ENCODE results near the gene NRXN3. TPM values are rescaled to one million over a fixed set of nuclear protein-coding genes. Genes with fewer than 3 reads are reported as not detected.

Gene NRXN3
- total RNA-seq, 1 experiment from 2014 or later = not detected

GRCh38 chr14:79502751-79503148, 1332.6 kb downstream of the NRXN3 start:
- H3K9me3 ChIP-seq (ENCODE audit: control insufficient read depth in 1 of 2, insufficient read depth in 1 of 2, low read depth in 1 of 2, low read length in 2 of 2) = no peaks in the 10 kb centered on the region; a peak in 2 of 4 replicates
- intact Hi-C loops (cut with micrococcal nuclease) = no loop called here
- RAD21 ChIA-PET (ENCODE audit: low non-redundant PET in 1 of 2, low total read pairs in 2 of 2, uncharacterized antibody in 2 of 2, unreplicated experiment in 2 of 2) = no interaction called here
- no peak for DNase-seq (ENCODE audit: low read depth, low spot score)
- ATAC-seq = no peak
- POLR2A ChIA-PET = no interaction called here
- H3K27ac ChIP-seq (ENCODE audit: low read depth, low read length) = no peak overlapping the region
- no peaks in the 10 kb centered on the region for H3K9me2 ChIP-seq (ENCODE audit: insufficient read depth)
- no peak for TF ChIP-seq CTCF (IDR thresholded peaks at IDR 0.05 in 2 of 3, conservative IDR thresholded peaks at IDR 0.05 in 1 of 3; ENCODE audit: borderline replicate concordance in 1 of 3, insufficient read depth in 1 of 3, low read depth in 2 of 3, low read length in 2 of 3)
- TF ChIP-seq CEBPB (IDR thresholded peaks at IDR 0.05; ENCODE audit: low read depth) = no peak
- no peak for TF ChIP-seq ATF3 (IDR thresholded peaks at IDR 0.05)
- no peak for TF ChIP-seq TCF7L2 (IDR thresholded peaks at IDR 0.05; ENCODE audit: borderline replicate concordance, extremely low read depth, insufficient read depth, insufficient read length)
- no peak for TF ChIP-seq EZH2 (IDR thresholded peaks at IDR 0.05)
- no peak for TF ChIP-seq POLR2AphosphoS5 (IDR thresholded peaks at IDR 0.05; ENCODE audit: low read depth, low read length)
- no peak for TF ChIP-seq JUND (IDR thresholded peaks at IDR 0.05)
- no peak for TF ChIP-seq EZH2phosphoT487 (IDR thresholded peaks at IDR 0.05; ENCODE audit: borderline replicate concordance)
- no peak for TF ChIP-seq RAD21 (IDR thresholded peaks at IDR 0.05; ENCODE audit: low read depth)
- TF ChIP-seq REST (IDR thresholded peaks at IDR 0.05; ENCODE audit: low read depth) = no peak
- no peak for TF ChIP-seq POLR2A (IDR thresholded peaks at IDR 0.05; ENCODE audit: borderline replicate concordance, extremely low read depth, insufficient read depth, insufficient read length)
- TF ChIP-seq ZNF274 (IDR thresholded peaks at IDR 0.05; ENCODE audit: low read depth, low read length) = no peak
- TF ChIP-seq MAX (IDR thresholded peaks at IDR 0.05) = no peak
- no peak for TF ChIP-seq ZFX (IDR thresholded peaks at IDR 0.05)
- no peak for TF ChIP-seq SRF (IDR thresholded peaks at IDR 0.05; ENCODE audit: low read depth)
- no peak overlapping the region for H3K4me2 ChIP-seq (ENCODE audit: low read length)
- H3K4me1 ChIP-seq (ENCODE audit: control insufficient read depth in 1 of 2, insufficient read depth in 2 of 2, low read length in 2 of 2) = no peaks in the 10 kb centered on the region
- no peak overlapping the region for H3K9ac ChIP-seq (ENCODE audit: low read length)
- CTCF ChIA-PET = no interaction called here
- H3K36me3 ChIP-seq (ENCODE audit: control insufficient read depth in 1 of 2, insufficient read depth in 2 of 2, low read length in 2 of 2) = no peaks in the 10 kb centered on the region
- no peaks in the 10 kb centered on the region for H4K20me1 ChIP-seq (ENCODE audit: insufficient read depth)
- BruUV-seq (replicated peaks) = no TSS peak
- H3K4me3 ChIP-seq (replicated peaks in 1 of 2; ENCODE audit: low read depth in 1 of 2, low read length in 2 of 2) = no peak overlapping the region
- H3K79me2 ChIP-seq (ENCODE audit: insufficient read depth, low read length) = no peaks in the 10 kb centered on the region
- no peak overlapping the region for H2AFZ ChIP-seq (ENCODE audit: low read depth, low read length, poor library complexity, severe bottlenecking)
- H3K27me3 ChIP-seq (ENCODE audit: insufficient read depth, low read length) = no peaks in the 10 kb centered on the region

Measured in HCT116 (cell line).